ENCODE measurements around the gene USP12. TPM values are rescaled to one million over a fixed set of nuclear protein-coding genes. Genes with fewer than 3 reads are reported as not detected.
"Not testable (repeated sequence)": the region's sequence is repeated elsewhere in the genome, so short reads cannot be mapped to it uniquely, and the experiment has no call there.

USP12 gene
- total RNA-seq, 1 donor from 2014 or later, result 62.0 TPM

GRCh38 chr13:27159806-27160563 lies 11.6 kb downstream of the USP12 start:
- DNase-seq (ENCODE audit: low spot score in 2 of 2), result no peak
- FAIRE-seq, result no peak

GRCh38 chr13:27158335-27158734 lies 13.3 kb downstream of the USP12 start:
- FAIRE-seq (no peak), DNase-seq (ENCODE audit: low spot score in 2 of 2) (no peak)

DNA sequence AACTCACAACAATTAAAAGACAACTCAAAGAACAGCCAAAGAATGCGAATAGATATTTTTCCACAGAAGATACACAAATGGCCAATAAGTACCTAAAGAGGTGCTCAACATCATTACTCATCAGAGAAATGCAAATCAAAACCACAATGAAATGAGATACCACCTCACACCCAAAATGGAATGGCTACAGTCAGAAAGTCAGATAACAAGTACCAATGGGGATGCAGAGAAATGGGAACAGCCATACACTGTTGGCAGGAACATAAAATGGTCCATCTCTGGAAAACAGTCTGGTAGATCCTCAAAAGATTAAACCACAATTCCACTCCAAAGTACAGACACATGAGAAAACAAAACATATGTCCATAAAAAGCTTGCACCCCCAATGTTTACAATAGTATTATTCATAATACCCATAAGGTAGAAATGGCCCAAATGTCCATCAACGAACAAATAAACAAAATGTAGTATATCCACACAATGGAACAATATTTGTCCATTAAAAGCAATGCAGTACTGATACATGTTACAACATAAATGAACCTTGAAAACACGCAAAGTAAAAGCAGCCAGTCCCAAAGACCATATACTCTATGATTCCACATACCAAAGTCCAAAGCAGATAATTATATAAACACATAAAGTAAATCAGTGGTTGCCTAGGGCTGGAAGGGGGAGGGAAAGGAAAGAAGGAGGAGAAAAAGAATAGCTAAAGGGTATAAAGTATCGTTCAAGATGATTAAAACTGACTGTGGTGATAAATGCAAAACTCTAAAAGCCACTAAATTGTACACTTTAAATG lies 19.6 kb downstream of the USP12 start:
- DNase-seq (ENCODE audit: low spot score in 2 of 2), result no peak
- no peak for FAIRE-seq

DNA sequence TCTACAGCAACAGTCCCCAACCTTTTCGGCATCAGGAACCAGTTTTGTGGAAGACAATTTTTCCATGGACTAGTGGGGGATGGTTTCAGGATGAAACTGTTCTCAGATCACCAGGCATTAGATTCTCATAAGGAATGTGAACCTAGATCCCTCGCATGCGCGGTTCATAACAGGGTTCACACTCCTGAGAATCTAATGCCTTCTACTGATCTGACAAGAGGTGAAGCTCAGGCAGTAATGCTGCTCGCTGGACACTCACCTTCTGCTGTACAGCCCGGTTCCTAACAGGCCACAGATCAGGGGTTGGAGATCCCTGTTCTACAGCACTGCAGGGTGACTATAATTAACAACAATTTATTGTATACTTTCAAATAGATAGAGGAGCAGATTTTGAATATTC lies 21.9 kb downstream of the USP12 start:
- FAIRE-seq, result no peak
- DNase-seq (ENCODE audit: low spot score in 2 of 2), result no peak

GRCh38 chr13:27148900-27149299 lies 22.7 kb downstream of the USP12 start:
- DNase-seq (ENCODE audit: low spot score in 2 of 2), result no peak
- FAIRE-seq, result no peak

DNA sequence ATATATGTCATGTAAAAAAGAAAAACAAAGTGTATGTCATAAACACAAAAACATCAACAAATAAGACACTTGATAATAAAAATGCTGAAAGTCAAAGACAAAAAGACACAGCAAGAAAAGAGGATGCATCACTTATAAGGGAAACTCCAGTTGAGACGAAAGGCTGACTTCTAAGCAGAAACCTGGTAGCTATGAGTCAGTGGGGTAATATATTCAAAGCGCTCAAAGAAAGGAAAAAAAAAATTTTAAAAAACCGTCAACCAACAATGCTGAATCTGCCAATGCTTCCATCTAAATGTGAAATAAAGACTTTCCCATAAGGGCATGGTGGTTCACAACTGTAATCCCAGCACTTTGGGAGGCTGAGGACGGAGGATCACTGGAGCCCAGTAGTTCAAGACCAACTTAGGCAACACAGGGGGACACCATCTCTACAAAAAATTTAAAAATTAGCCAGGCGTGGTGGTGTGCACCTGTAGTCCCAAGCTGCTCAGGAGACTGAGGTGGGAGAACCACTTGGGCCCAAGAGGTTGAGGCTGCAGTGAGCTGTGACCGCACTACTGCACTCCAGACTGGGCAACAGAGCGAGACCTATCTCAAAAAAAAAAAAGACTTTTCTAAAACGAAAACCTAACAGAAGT lies 24.0 kb downstream of the USP12 start:
- DNase-seq (ENCODE audit: low spot score in 2 of 2) (no peak), FAIRE-seq (no peak)

DNA sequence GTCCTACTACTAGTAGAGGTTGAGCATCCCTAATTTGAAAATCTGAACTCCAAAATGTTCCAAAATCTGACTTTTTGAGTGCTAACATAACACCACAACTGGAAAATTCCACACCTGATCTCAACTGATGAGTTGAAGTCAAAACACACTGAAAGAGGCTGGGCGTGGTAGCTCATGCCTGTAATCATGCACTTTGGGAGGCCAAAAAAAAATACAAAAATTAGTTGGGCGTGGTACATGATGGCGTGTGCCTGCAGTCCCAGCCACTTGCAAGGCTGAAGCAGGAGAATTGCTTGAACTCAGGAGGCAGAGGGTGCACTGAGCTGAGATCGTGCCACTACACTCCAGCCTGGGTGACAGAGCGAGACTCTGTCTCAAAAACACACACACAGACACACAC lies 29.9 kb downstream of the USP12 start:
- DNase-seq (ENCODE audit: low spot score in 2 of 2), result no peak
- FAIRE-seq, result no peak

GRCh38 chr13:27141159-27141558 lies 30.5 kb downstream of the USP12 start:
- not testable (repeated sequence) for DNase-seq (ENCODE audit: low spot score in 2 of 2); FAIRE-seq

- no peak for FAIRE-seq
- DNase-seq (ENCODE audit: low spot score in 2 of 2), result no peak
These were observed 31.6 kb downstream of the USP12 start for GRCh38 chr13:27140060-27140459.

- FAIRE-seq (no peak), DNase-seq (ENCODE audit: low spot score in 2 of 2) (no peak)
These were observed 32.0 kb downstream of the USP12 start for GRCh38 chr13:27139565-27139964.

GRCh38 chr13:27138457-27139093 lies 33.0 kb downstream of the USP12 start:
- DNase-seq (ENCODE audit: low spot score in 2 of 2) (no peak), FAIRE-seq (no peak)

DNA sequence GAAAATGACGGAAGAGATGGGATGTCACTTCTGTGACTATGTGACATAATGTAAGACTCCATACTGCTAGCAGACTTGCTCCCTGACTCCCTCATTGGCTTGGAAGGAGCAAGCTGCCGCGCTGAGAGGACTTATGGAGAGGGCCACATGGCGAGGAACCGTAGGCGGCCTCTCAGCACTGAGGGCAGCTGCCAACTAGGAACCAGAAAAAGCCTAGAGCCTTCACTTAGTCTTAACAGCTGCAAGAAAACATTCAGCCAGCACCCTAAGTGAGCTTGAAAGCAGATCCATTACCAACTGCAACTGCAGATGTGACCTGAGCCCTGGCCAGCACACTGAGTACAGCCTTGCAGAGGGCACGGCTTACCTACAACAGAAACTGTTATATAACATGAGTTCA lies 33.9 kb downstream of the USP12 start:
- no peak for FAIRE-seq
- DNase-seq (ENCODE audit: low spot score in 2 of 2), result no peak

DNA sequence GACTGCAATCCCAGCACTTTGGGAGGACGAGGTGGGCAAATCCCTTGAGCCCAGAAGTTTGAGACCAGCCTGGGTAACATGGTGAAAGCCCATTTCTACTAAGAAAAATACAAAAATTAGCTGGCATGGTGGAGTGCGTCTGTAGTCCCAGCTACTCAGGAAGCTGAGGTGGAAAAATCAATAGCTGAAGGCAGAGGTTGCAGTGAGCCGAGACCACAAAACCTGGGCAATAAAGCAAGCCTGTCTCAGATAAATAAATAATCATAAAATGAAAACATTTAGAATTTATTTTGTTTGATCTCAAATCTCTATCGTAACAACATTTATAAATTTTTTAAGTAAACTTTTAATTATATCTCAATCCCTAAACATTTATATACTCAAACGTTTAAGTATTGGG lies 36.6 kb downstream of the USP12 start:
- FAIRE-seq, result no peak
- no peak for DNase-seq (ENCODE audit: low spot score in 2 of 2)

GRCh38 chr13:27133889-27134288 lies 37.7 kb downstream of the USP12 start:
- no peak for FAIRE-seq

GRCh38 chr13:27132538-27132937 lies 39.1 kb downstream of the USP12 start:
- DNase-seq (ENCODE audit: low spot score in 2 of 2) (no peak), FAIRE-seq (no peak)

More at GRCh38 chr13:27133889-27134288, 37.7 kb downstream of the USP12 start:
- DNase-seq (ENCODE audit: low spot score in 2 of 2), result no peak

DNA sequence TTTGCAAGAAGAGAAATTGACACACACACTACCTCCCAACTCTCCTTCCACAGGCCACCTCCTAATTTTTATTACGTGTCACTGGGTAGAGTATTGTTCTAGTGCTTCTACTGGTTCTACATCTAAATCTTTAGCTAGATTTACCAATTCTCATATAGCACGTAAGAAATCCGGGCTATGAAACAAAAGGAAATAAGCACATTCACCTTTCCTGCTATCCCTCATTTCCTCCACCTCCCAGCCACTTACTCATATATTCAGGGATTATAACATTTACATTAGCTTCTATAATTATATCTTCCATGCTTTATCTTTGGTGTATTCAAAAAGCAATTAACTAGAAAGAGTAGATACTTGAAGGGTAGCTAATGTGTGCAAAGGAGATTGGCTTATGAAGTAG lies 39.7 kb downstream of the USP12 start:
- no peak for DNase-seq (ENCODE audit: low spot score in 2 of 2)

DNA sequence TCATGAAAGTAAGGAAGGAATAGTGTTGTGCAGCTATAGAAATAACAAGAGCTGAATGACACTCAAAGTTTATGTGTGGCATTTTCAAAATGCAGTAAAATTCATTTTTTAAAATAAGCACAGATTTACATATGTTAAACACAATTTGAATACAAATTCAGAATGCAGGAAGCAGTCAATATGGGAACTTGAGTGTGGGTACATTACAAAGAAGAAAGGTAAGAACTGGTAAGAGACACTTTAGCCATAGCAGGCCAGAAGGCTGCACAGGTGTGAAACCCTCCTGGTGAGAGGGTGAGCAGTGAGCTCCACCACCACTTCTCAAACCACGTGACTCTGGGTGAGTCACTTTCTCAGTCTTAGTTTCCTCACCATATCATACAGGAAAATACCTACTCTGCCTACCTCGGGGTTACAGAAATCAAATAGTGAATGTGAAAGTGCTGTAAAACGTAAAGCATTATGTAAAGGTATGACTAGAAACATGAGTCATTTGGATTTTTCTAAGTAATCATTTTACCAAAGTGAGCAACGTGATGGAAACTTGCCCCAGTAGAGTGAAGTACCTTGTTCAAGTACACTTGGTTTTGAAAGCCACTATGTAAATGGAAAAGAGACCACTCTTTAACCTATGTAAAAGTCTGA lies 40.5 kb downstream of the USP12 start:
- FAIRE-seq (no peak), DNase-seq (ENCODE audit: low spot score in 2 of 2) (no peak)

More for the DNA sequence above, 39.7 kb downstream of the USP12 start:
- FAIRE-seq, result no peak

DNA sequence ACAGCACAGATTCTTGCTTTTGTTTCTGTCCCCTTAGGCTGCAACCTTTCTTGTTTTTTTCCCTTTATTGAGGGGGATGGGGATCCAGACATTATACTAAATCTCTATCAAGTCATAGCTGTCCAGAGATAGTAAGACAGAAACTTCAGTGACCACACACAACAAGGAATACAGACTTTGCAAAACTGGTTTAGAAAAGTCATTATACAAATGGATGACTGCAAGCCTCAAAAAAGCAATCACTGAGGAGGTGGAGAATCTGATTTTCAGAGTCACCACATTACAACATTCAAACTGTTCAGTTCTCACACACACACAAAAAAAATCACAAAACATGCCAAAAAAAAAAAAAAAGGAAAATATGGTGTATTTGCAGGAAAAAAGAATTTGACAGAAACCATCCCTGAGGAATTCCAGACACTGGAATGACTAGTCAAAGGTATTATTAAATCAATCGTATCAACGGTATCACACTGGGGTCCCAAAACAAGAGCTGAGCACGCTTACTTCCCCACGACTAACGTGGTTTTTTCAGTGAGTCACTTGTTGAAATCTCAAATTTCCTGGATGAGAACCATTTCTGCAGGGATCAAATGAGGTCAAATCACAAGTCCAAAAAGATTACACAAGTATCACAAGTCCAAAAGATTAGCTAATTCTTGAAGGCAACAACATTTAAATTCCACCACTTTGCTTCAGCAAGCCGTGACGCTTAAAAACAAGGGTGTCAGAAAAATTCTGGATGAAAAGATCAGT lies 41.2 kb downstream of the USP12 start:
- FAIRE-seq, result no peak

GRCh38 chr13:27128825-27129627 lies 42.6 kb downstream of the USP12 start:
- FAIRE-seq, result no peak

More for the DNA sequence above, 41.2 kb downstream of the USP12 start:
- DNase-seq (ENCODE audit: low spot score in 2 of 2), result no peak

More at GRCh38 chr13:27128825-27129627, 42.6 kb downstream of the USP12 start:
- no peak for DNase-seq (ENCODE audit: low spot score in 2 of 2)

All from frontal cortex (tissue), 4 donors.